ENCODE results near the gene COPA.

Gene COPA

DNA sequence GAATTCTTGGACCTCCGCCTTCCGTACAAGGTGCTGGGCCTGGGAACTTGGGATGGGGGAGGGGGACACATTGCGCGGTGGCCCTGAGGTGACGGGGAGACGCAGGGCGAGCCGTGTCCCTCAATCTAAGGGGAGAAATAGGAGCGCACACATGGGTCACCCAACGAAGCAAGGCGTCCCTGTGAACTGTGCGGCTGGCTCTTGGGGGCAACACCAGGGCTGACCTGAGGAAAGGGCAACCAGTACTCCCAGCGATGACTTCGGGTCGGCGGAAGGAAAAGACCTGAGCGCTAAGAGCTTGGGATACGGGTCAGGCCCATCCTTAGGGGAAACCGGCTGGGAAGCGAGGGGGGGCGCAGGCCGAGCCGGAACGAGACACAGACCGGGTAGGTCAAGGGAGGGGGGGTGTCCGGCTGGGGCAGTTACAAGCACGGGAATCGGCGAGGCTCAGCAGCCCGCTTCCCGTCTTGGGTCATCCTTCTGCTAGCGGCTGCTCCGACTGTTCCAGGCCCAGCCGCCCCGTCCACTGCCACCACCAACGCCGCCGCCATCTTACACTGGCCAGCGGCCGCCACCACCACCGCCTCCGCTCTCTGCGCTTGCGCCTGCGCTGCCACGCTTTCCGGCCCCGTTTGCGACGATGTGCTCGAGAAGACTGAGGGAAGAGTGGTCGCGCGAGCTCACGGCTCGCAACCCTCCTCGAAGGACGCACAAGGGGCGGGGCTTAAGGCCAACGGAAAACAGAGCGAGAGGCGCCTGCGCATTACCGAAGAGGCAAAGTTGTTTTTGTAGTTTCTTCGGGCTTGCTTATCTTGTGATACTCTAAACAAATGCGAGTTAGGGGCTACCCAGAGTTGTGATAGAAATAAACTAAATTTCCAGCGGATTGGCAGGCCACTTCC lies 80.9 kb downstream of the COPA start, which contains the start of gene DCAF8:
DCAF8 (minus strand) TSS at position 657 of the 902 bp plus-strand sequence. CDS start 18,541 bp downstream, outside the sequence.
- DNase-seq = peak; percentile 95

DNA sequence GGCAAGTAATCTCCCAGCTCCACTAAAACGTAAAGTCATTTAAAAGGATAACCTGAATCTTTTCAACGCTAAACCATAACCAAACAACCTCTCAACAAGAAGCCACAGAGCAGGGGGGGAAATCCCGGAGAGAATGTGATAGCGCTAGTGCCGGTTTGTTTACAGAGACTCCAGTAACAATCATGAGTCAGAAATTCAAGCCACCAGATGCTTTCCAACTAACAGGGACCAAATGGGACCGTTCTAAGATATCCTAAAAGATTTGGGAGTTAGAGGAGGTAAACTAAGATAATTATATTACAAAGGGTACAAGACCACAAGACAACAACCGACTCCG lies 81.5 kb downstream of the COPA start:
- peak; percentile 50 for DNase-seq

DNA sequence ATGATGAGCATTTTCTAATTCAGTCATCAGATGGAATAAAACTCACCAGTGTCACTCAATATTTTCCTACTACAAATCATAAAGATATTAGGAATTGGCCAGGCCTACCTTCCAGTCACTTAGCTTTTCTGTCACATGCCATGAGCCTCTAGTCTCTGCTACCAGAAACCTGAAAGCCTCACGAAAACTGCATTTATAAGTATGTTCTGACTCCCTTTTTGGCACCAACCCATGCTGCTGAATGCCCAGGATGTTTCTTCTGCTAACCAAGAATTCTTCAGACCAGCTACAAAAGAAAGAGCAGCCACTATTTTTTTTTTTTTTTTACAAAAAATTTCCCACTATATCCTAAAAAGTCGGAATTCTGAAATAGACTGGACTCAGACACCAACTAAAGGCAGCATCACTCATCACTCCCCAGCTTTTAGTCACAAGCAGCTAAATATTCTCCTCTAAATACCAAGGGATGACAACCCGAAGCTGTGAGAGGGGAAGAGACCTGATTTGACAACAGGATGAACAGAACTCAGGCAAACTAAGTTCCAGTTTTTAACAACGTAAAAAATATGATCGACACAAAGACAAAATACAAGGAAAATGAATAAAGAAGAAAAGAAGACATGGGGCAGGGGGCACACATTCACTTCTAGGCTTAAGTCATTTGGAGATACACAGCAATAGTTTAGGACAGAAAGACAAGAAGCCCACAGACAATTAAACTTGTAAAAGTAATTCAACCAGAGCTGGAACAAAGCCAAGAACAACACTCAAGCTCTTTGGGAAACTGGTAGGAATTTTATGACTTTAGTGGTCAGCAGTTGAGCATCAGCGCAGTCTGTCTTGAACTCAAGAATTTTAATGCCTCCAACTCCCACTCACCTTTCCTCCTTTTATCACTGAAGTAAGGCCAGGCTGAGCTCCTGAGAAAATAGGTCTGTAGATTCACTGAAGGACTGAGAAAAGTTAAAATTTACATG lies 82.4 kb downstream of the COPA start:
- DNase-seq = peak; percentile 36

GRCh38 chr1:160258177-160258798 lies 84.8 kb downstream of the COPA start:
- DNase-seq = no peak

GRCh38 chr1:160257411-160258015 lies 85.5 kb downstream of the COPA start:
- no peak for DNase-seq

DNA sequence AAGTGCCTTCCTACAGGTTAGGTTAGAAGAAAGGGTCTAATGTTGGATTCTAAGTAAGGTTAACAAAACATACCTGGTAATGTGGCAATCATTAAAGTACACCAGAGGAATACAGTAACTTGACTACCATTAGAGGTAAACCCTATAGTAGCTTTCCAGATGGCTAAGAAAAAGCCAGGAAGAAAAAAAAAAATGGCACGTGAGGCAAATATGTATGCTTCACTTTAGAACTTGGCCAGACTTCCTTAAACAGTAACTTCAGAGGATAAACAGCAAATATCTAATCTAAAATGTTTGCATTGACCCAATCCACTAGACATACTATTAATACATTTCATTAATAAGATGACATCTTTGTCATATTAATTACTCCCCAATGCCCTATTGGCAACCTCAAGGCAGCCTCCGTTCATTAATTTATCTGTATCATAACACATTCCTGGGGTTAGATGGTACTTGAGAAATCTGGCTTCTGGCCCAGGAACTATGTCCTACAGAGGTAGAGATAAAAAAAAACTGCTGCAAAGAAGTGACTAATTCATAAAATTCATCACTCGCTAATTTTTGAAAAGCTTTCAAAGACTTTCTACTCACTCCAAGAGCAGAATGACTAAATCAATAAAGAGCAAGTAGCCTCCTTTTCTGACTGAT lies 86.5 kb downstream of the COPA start:
- no peak for DNase-seq

DNA sequence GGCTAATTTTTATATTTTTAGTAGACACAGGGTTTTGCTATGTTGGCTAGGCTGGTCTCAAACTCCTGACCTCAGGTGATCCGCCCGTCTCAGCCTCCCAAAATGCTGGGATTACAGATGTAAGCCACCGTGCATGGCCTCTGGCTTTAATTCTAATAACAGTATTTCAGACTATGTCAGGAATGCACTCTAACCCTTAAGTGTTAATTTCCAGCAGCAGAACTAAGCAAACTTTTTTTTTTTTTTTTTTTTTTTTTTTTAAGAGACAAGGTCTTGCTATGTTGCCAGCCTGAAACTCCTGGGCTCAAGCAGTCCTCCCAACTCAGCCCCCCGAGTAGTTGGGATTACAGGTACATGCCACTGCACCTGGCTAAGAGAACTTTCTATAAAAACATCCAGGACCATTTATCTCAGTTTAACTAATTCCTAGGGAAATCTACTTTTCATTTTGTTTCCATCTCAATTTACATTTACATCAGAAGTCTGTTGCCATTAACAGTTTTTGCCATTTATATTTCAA lies 87.2 kb downstream of the COPA start:
- no peak for DNase-seq

- DNase-seq = peak; percentile 25
Measured at GRCh38 chr1:160251687-160252526, 91.1 kb downstream of the COPA start.

- DNase-seq = no peak
Measured at GRCh38 chr1:160251011-160251410, 92.0 kb downstream of the COPA start.

GRCh38 chr1:160247053-160247452 lies 96.0 kb downstream of the COPA start:
- no peak for DNase-seq

GRCh38 chr1:160245434-160245833 lies 97.6 kb downstream of the COPA start:
- no peak for DNase-seq

DNA sequence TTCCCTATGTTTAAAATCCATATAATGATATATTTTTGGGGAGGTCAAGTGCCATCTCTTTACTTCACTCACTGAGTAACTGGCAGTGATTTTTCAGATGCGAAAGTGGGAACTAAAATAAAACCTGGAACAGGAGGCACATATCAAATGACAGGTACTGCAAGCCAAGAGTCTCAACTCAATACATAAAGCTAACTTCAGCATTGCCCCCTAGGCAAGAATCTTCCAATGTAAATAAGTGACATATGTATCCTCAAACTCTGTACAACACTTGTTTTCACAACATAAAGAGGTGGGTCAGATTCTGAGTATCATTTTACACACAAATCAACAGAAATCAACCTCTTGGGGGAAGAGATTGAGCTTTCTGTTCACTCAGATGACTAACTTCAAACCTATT lies 98.8 kb downstream of the COPA start:
- no peak for DNase-seq

- no peak for DNase-seq
Measured at GRCh38 chr1:160243767-160244166, 99.3 kb downstream of the COPA start.

- DNase-seq = no peak
Measured at GRCh38 chr1:160239582-160240299, 103.3 kb downstream of the COPA start.

All from NCI-H510A treated with DMSO at 0.1 percent for 48 hours (cell line).